GM21360 (cell line): Measurements from ENCODE around the gene SUGCT.
"Not testable (repeated sequence)": the region's sequence is repeated elsewhere in the genome, so short reads cannot be mapped to it uniquely, and the experiment has no call there.

Experiments
- ATAC-seq: cut with Tn5 transposase; IDR thresholded peaks from one replicate; pipeline ENCODE4 v1.9.1; 2021; ENCODE audit warnings: mild to moderate bottlenecking, moderate library complexity; ENCODE audit not compliant: unreplicated experiment

SUGCT gene

GRCh38 chr7:40393660-40394059 lies 258.9 kb downstream of the SUGCT start:
- no peak for ATAC-seq

- no peak for ATAC-seq
Observed at GRCh38 chr7:40394400-40394799, 259.6 kb downstream of the SUGCT start.

- ATAC-seq, result no peak
Observed at GRCh38 chr7:40400525-40400924, 265.7 kb downstream of the SUGCT start.

- ATAC-seq, result no peak
Observed at GRCh38 chr7:40401406-40401805, 266.6 kb downstream of the SUGCT start.

GRCh38 chr7:40402661-40403060 lies 267.9 kb downstream of the SUGCT start:
- ATAC-seq, result no peak

- no peak for ATAC-seq
Observed at GRCh38 chr7:40403703-40404476, 269.1 kb downstream of the SUGCT start.

GRCh38 chr7:40405991-40406390 lies 271.2 kb downstream of the SUGCT start:
- ATAC-seq, result no peak

- ATAC-seq, result no peak
Observed at GRCh38 chr7:40412323-40412722, 277.5 kb downstream of the SUGCT start.

GRCh38 chr7:40414704-40415103 lies 279.9 kb downstream of the SUGCT start:
- ATAC-seq, result not testable (repeated sequence)

GRCh38 chr7:40418448-40418847 lies 283.6 kb downstream of the SUGCT start:
- ATAC-seq, result no peak

GRCh38 chr7:40418983-40419382 lies 284.2 kb downstream of the SUGCT start:
- no peak for ATAC-seq

- ATAC-seq, result no peak
Observed at GRCh38 chr7:40419806-40420205, 285.0 kb downstream of the SUGCT start.

- ATAC-seq, result no peak
Observed at GRCh38 chr7:40421433-40421832, 286.6 kb downstream of the SUGCT start.

- ATAC-seq, result no peak
Observed at GRCh38 chr7:40425696-40426095, 290.9 kb downstream of the SUGCT start.

- no peak for ATAC-seq
Observed at GRCh38 chr7:40428421-40428820, 293.6 kb downstream of the SUGCT start.

- ATAC-seq, result no peak
Observed at GRCh38 chr7:40429826-40430225, 295.0 kb downstream of the SUGCT start.

- ATAC-seq, result no peak
Observed at GRCh38 chr7:40432046-40432445, 297.2 kb downstream of the SUGCT start.

GRCh38 chr7:40436710-40437109 lies 301.9 kb downstream of the SUGCT start:
- ATAC-seq, result no peak

- no peak for ATAC-seq
Observed at GRCh38 chr7:40437498-40437897, 302.7 kb downstream of the SUGCT start.

GRCh38 chr7:40437936-40438634 lies 303.3 kb downstream of the SUGCT start:
- no peak for ATAC-seq

- no peak for ATAC-seq
Observed at GRCh38 chr7:40439686-40440085, 304.9 kb downstream of the SUGCT start.

GRCh38 chr7:40447345-40447744 lies 312.5 kb downstream of the SUGCT start:
- ATAC-seq, result no peak
